Activated CD4-positive, CD25-positive, alpha-beta regulatory T cell treated with anti-CD3 and anti-CD28 coated beads, Interleukin-2, amount 50 U/mL, for 72 hours (primary cell): ENCODE measurements around the gene DIAPH2.

ENCODE experiments used
- DNase-seq: peaks from one replicate; pipeline ENCODE4 v3.0.0; 2021

Gene DIAPH2

GRCh38 chrX:97211070-97211469 lies 526.4 kb downstream of the DIAPH2 start:
- DNase-seq = no peak

GRCh38 chrX:97215186-97215585 lies 530.5 kb downstream of the DIAPH2 start:
- DNase-seq = no peak

GRCh38 chrX:97224148-97224547 lies 539.5 kb downstream of the DIAPH2 start:
- no peak for DNase-seq

GRCh38 chrX:97229318-97229717 lies 544.7 kb downstream of the DIAPH2 start:
- no peak for DNase-seq

GRCh38 chrX:97230948-97231347 lies 546.3 kb downstream of the DIAPH2 start:
- no peak for DNase-seq

GRCh38 chrX:97234471-97235081 lies 549.9 kb downstream of the DIAPH2 start:
- DNase-seq = no peak

- no peak for DNase-seq
Measured at GRCh38 chrX:97238632-97239031, 554.0 kb downstream of the DIAPH2 start.

GRCh38 chrX:97252111-97252510 lies 567.5 kb downstream of the DIAPH2 start:
- DNase-seq = no peak

- DNase-seq = no peak
Measured at GRCh38 chrX:97260679-97261078, 576.0 kb downstream of the DIAPH2 start.

GRCh38 chrX:97266406-97267121 lies 581.9 kb downstream of the DIAPH2 start:
- DNase-seq = no peak

- DNase-seq = no peak
Measured at GRCh38 chrX:97267396-97268181, 582.9 kb downstream of the DIAPH2 start.

- DNase-seq = no peak
Measured at GRCh38 chrX:97268182-97268680, 583.6 kb downstream of the DIAPH2 start.

- no peak for DNase-seq
Measured at GRCh38 chrX:97284531-97284930, 599.9 kb downstream of the DIAPH2 start.

GRCh38 chrX:97290199-97290598 lies 605.6 kb downstream of the DIAPH2 start:
- DNase-seq = no peak

- no peak for DNase-seq
Measured at GRCh38 chrX:97294041-97294440, 609.4 kb downstream of the DIAPH2 start.

- no peak for DNase-seq
Measured at GRCh38 chrX:97295954-97296353, 611.3 kb downstream of the DIAPH2 start.

- DNase-seq = no peak
Measured at GRCh38 chrX:97306771-97307470, 622.3 kb downstream of the DIAPH2 start.

- DNase-seq = no peak
Measured at GRCh38 chrX:97308171-97308570, 623.5 kb downstream of the DIAPH2 start.

- DNase-seq = no peak
Measured at GRCh38 chrX:97309487-97310116, 625.0 kb downstream of the DIAPH2 start.

GRCh38 chrX:97310373-97310772 lies 625.7 kb downstream of the DIAPH2 start:
- DNase-seq = no peak

GRCh38 chrX:97311066-97311778 lies 626.6 kb downstream of the DIAPH2 start:
- DNase-seq = no peak

- no peak for DNase-seq
Measured at GRCh38 chrX:97314345-97314744, 629.7 kb downstream of the DIAPH2 start.
